Prostate gland (tissue), 2 donors: ENCODE results near the gene CHRNB4.

Experiments
- POLR2A ChIP-seq: fragments of 450-650 bp; IDR thresholded peaks from one replicate; pipeline ENCODE4 v1.6.1; 2016; ENCODE audit warnings: antibody characterized with exemption, mild to moderate bottlenecking
- TF ChIP-seq, protein P1 (sequence below), 4 experiments: fragments of 200-600 bp in 2 of 4; fragments of 450-650 bp in 2 of 4; sonication (generic) in 2 of 4; IDR thresholded peaks; 1 replicate in 3 of 4; 2 replicates in 1 of 4; pipeline ENCODE4 v1.5.1; 2016 to 2019; ENCODE audit warnings: antibody characterized with exemption in 4 of 4, mild to moderate bottlenecking in 2 of 4, moderate library complexity in 2 of 4

DNA sequence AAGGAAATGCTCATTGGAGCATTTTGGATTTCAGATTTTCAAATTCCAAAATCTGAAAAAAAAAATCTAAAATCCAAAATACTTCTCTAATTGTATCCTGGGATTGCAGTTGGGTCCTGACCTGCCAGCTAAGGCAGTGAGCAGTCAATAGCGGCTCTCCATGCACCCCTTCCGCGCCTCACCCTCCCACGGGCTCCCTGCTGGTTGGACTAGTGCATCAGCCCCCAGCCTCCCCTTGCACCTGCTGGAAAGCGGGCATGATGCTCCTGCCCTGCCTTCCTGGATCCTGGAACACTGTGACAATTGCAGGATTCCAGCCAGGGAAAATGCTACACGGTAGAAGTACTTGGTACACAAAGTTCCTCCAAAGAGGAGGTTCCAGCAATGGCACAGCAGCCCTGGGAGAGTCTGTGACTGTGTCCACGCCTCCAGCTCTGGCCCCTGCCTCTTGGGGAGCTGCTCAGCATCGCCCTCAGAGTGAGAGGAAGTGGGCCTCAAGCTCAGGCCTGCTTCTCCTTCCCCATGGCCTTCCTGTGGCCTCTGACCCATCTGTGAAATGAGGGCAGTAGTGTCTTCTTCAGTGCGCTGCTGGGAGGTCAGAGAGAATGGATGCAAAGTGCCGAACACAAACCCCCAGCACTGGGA, 39.5 kb upstream of the CHRNB4 start:
- no peak for TF ChIP-seq POLR2A
- TF ChIP-seq, protein P1, sequence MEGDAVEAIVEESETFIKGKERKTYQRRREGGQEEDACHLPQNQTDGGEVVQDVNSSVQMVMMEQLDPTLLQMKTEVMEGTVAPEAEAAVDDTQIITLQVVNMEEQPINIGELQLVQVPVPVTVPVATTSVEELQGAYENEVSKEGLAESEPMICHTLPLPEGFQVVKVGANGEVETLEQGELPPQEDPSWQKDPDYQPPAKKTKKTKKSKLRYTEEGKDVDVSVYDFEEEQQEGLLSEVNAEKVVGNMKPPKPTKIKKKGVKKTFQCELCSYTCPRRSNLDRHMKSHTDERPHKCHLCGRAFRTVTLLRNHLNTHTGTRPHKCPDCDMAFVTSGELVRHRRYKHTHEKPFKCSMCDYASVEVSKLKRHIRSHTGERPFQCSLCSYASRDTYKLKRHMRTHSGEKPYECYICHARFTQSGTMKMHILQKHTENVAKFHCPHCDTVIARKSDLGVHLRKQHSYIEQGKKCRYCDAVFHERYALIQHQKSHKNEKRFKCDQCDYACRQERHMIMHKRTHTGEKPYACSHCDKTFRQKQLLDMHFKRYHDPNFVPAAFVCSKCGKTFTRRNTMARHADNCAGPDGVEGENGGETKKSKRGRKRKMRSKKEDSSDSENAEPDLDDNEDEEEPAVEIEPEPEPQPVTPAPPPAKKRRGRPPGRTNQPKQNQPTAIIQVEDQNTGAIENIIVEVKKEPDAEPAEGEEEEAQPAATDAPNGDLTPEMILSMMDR (IDR thresholded peaks at IDR 0.05) = no peak
